ENCODE data around the gene RPS6KA5.

RPS6KA5 gene

DNA sequence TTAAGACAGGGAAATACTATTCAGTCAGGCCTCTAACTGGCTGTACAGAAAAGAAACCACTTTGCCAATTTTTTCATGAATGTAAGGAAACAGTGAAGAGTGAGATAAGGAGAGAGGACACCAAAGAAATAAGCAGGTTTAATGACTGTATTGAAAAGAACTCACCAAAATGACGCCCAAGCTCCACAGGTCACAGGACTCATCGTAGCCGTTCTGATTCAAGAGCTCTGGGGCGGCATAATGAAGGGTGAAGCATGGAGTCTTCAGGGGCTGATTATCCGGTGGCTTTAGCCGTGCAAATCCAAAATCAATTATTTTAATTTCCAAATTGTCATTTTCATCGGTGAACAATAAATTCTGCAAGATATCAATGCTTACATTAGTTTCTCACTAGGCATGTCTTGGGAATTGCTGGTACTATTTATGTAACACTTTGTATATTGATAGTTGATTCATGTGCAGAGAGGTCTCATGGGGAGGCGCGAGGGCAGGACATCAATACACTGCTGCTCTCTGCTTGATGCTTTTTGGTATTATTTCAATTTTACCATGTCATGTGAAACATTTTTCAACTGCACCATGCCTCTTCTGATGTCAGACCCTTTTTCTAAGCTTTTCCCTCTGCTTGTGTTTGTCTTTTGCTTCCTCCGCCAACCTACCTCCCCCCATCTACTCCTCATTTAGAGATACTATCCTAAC is 170.0 kb downstream of the RPS6KA5 start:
- TF ChIP-seq, protein P1, sequence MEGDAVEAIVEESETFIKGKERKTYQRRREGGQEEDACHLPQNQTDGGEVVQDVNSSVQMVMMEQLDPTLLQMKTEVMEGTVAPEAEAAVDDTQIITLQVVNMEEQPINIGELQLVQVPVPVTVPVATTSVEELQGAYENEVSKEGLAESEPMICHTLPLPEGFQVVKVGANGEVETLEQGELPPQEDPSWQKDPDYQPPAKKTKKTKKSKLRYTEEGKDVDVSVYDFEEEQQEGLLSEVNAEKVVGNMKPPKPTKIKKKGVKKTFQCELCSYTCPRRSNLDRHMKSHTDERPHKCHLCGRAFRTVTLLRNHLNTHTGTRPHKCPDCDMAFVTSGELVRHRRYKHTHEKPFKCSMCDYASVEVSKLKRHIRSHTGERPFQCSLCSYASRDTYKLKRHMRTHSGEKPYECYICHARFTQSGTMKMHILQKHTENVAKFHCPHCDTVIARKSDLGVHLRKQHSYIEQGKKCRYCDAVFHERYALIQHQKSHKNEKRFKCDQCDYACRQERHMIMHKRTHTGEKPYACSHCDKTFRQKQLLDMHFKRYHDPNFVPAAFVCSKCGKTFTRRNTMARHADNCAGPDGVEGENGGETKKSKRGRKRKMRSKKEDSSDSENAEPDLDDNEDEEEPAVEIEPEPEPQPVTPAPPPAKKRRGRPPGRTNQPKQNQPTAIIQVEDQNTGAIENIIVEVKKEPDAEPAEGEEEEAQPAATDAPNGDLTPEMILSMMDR (IDR thresholded peaks at IDR 0.05; ENCODE audit: control extremely low read depth, extremely low read depth, low read depth, missing control alignments) = no peak
- POLR2A ChIA-PET = no interaction called here
- CTCF ChIA-PET = interaction anchor here (0.8 to 3.2 kb wide), 7 partner anchors 8 to 397 kb away, joined by 3 to 20 read pairs (median 4); no protein-coding TSS in a partner anchor
- DNase-seq (ENCODE audit: extremely low spot score) = no peak

DNA sequence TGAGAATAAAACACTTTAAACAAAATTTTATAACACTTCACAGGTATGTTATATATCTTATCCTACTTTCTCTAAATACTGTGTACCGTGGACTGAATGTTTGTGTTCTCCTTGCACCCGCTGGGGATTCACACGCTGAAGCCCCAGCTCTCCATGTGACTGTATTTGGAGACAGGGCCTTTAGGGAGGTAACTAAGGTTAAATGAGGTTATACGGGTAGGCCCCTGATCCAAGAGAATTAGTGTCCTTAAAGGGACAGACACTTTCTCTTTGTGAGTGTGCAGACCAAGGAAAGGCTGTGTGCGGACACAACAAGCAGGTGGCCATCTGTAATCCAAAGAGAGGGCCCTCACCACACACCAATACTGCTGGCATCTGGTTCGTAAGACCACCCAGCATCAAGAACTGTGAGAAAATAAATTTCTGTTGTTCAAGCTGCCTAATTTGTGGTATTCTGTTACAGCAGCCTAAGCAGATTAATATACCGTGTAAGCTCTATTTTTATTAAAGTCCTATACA is 174.1 kb downstream of the RPS6KA5 start:
- CTCF ChIA-PET = interaction anchor here (0.9 to 1.7 kb wide), 3 partner anchors 9 to 17 kb away, joined by 3 to 5 read pairs (median 4); no protein-coding TSS in a partner anchor
- DNase-seq (ENCODE audit: extremely low spot score) = no peak
- TF ChIP-seq, protein P1 (IDR thresholded peaks at IDR 0.05; ENCODE audit: control extremely low read depth, extremely low read depth, low read depth, missing control alignments) = no peak
- POLR2A ChIA-PET = no interaction called here

DNA sequence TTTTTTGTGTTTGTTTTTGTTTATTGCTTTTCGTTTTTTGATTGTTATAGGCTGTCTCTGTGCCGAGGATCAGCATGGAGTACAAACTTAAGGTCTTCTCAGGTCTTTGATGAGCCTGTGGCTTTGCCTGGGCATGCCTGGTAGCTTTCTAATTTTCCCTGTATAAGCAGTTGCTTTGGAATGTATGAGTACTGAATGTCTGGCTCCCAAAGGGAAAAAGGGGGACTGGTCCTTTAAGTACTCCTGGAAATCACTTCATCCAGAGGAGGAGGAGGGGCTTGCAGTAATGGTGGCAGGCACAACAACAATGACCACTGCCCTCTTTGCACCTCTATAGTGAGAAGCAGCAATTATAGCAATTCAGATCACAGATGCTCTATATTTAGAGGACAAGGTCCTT is 176.7 kb downstream of the RPS6KA5 start:
- DNase-seq (ENCODE audit: extremely low spot score) = no peak
- CTCF ChIA-PET = no interaction called here
- POLR2A ChIA-PET = no interaction called here
- TF ChIP-seq, protein P1 (IDR thresholded peaks at IDR 0.05; ENCODE audit: control extremely low read depth, extremely low read depth, low read depth, missing control alignments) = no peak

DNA sequence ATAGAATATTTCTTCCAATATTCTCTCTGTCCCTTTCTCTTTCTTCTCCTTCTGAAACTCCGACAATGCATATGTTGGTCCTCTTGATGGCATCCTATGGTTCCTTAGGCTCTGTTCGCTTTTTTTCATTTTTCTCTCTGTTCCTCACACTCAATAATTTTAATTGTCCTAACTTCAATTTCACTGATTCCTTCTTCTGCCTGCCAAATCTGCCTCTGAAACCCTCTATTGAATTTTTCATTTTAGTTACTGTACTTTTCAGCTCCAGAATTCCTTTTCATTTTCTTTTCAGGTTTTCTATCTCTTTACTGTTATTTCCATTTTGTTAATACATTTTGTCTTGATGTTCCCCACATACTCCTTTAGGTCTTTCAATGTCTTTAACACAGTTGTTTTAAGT is 177.2 kb downstream of the RPS6KA5 start:
- TF ChIP-seq, protein P1 (IDR thresholded peaks at IDR 0.05; ENCODE audit: control extremely low read depth, extremely low read depth, low read depth, missing control alignments) = no peak
- no peak for DNase-seq (ENCODE audit: extremely low spot score)
- POLR2A ChIA-PET = no interaction called here
- CTCF ChIA-PET = no interaction called here

DNA sequence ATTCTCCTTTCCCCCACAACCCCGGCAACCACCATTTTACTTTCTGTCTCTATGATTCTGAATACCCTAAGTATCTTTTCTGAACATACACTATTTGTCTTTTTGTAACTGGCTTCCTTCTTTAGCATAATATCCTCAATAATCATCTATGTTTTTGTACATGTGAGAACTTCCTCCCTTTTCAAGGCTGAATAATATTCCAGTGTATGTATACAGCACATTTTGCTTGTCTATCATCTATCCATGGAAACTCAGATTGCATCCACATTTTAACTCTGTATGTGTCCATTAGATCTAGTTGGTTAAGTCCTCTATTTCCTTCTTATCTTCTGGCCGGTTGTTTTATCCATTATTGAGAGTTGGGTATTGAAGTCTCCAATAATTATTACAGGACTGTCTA is 180.2 kb downstream of the RPS6KA5 start:
- TF ChIP-seq, protein P1 (IDR thresholded peaks at IDR 0.05; ENCODE audit: control extremely low read depth, extremely low read depth, low read depth, missing control alignments) = no peak
- no peak for DNase-seq (ENCODE audit: extremely low spot score)
- ChIA-PET POLR2A (no interaction called here), CTCF (no interaction called here)

DNA sequence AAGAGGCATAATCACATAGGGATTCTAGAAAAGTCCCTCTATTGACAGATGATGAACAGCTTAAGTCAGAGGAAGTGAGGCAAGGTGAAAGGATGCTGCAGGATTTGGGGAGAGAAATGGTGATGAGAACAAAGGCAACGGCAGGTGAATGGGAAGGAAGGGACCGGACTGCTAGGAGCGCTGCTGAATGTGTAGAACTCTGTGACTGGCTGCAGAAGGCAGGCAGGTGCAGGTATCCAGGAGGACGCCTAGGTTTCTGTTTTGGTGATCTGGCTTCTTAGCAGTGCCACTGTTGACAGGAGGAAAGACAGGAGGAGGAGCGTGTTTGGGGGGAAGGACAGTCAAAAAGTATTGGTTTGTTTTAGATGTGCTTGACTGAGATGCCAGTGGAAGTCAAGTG is 185.8 kb downstream of the RPS6KA5 start:
- ChIA-PET POLR2A (interaction anchor here (0.5 kb wide), 1 partner anchor 414 kb away, joined by 8 read pairs; no protein-coding TSS in a partner anchor), CTCF (interaction anchor here (1.2 to 1.9 kb wide), 3 partner anchors 17 to 28 kb away, joined by 4 to 10 read pairs (median 5); no protein-coding TSS in a partner anchor)
- DNase-seq (ENCODE audit: extremely low spot score) = no peak
- TF ChIP-seq, protein P1 (IDR thresholded peaks at IDR 0.05; ENCODE audit: control extremely low read depth, extremely low read depth, low read depth, missing control alignments) = no peak
